Activated CD4-positive, alpha-beta T cell treated with anti-CD3 and anti-CD28 coated beads for 1 hour (primary cell): ENCODE data around the gene GOLGA3.

ENCODE experiments used
- DNase-seq: peaks from one replicate; pipeline ENCODE4 v3.0.0-alpha.2; 2020

Gene GOLGA3

DNA sequence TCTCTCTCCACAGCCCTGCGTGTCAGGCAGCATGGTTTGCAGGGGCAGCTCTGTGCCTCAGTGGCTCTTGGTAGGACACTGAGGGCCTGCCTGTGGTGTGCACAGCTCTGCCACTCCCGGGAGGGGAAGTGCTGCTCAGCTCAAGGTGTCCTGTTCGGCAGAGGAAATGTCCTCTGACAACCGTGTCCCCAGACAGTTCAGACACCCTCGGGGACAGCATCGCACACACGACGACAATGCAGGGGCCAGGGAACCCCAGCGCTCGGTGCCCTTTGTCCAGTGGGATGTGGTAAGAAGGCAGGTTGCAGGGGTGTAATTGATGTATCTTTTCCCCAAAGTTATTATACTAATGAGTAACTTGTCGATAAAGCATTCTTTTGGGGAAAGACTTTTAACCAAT, 81.3 kb downstream of the GOLGA3 start:
- no peak for DNase-seq

DNA sequence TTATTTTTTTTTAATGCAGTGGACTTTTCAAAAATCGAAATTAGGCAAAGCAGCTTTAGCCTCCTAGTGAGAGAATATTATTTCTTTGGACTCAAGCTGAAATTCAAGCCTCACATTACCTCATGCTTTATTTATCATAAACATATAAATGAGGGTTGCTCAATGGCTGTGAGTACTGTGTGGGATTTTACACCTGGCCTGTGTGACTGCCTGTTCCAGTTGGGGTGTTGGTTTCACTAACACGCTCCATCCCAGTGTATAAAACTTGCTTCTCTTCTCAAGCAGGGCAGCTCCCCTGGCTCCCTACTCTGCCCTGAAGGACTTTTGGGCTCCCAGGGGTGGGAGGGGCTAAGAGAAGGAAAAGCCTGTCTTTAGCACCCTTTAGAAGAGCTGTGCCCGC, 82.1 kb downstream of the GOLGA3 start:
- no peak for DNase-seq

DNA sequence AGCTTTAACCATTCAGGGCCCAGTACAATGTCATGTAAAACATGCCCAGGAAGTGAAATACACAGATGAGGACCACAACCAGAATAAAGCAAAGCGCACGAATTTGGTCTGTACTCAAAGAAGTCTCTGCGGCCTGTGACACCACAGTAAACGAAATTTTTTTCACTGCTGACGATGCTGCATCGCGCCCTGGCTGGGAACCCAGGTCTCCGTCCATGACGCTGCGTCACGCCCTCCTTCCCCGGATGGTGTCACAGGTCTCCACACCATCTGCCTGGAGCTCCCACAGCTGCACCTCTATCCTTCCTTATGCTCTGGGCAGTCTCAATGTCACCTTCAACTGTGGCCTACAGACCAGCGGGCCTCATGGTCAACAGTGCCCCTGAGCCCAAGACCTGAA, 84.8 kb downstream of the GOLGA3 start:
- no peak for DNase-seq

DNA sequence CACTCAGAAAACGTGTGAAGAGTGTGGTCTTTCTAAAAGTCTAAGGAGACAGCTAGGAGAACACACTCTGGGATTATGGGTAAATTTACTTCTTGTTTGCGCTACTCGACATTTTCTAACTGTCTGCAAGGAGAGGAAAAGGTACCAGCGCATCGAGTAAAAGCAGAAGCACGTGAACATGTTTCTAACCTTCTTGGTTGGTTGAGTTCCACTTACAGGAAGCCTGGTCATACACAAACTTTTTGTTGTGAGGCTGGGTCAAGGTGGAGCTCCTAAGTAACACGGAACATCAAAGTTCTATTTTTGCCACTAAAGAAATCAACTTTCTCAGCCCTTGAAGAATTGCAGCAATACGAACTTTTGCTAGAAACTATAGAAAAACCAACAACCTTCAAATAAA, 87.0 kb downstream of the GOLGA3 start:
- no peak for DNase-seq

DNA sequence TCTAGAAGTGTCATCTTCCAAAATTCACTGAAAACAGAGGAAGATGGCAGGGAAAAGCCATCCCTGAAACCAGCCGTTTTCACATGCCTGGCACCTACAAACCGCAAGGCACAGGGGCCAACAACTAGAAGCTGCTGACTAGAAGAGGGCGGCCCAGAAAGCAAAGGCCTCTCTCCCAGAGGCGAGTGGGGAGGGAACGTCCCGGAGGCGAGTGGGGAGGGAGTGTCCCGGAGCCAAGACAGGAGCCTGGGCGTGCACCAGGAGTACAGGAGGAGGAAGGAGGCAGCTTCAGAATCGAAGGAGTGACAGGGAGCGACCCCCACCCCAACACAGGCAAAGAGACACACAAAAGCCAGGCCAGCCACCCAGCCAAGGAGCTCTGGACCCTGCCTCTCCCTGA, 88.0 kb downstream of the GOLGA3 start:
- no peak for DNase-seq

DNA sequence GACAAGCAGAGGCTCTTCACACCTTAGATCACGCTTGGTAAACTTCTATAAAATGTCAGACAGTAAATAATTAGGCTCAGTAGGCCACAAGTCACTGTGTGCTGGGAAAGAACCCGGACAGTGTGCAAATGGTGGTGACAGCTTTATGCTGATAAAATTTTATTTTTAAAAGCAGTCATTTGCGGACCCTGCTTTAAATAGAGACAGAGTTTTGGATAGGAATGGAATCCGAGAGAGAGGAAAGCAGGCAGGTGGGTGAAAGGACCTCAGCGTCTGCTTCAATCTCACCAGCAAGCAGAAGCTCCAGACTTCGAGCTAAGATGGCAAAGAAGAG, 88.4 kb downstream of the GOLGA3 start:
- no peak for DNase-seq

DNA sequence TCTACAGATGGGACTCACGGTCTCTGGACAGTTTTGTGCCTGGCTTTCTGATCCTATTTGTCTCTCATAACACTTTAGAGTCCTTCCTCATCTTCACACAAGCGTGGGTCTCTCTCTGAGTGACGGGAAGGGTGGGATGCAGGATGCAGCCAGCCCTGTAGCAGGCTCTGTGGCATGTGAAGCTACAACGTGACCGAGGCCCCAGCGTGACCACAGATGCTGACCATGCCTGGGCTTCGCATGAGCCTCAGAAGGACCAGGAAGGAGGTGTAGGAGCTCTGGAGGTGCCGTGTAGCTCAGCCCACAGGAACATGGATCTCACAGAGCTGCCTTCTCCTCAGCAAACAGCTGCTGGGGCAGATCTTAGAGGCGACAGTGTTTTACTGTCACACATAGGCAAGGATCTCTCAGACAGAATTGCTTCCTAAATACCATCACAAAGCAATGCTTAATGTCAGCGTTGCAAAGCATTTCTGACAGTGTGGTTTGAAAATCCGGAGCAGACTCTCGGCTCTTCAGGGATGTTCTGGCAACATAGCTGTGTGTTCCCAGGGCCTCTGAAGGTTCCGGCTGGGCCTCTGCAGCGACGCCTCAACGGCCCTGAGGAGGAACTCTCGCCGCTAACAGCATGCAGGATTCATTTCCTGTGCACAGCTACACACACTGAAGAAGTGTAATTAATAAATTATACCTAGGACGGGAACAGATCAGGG, 88.9 kb downstream of the GOLGA3 start:
- no peak for DNase-seq

DNA sequence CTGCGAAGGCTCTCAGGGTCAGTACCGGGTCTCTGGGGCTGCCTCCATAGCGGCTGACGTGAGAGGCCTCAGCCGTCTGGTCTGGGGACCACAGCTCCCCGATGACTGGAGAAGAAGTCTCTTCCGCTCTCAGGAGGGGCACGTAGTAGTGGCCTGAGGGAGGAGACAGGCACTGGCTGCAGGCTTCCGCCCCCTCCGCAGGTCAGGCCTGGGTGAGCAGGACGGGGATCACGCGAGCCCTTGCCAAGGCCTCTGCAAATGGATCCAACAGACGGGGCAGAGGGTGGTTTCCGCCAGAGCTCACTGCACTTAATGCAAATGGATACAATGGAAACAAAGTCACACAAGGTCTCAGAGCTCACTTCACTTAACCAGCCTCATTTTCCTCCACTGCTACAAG, 91.8 kb downstream of the GOLGA3 start:
- no peak for DNase-seq

DNA sequence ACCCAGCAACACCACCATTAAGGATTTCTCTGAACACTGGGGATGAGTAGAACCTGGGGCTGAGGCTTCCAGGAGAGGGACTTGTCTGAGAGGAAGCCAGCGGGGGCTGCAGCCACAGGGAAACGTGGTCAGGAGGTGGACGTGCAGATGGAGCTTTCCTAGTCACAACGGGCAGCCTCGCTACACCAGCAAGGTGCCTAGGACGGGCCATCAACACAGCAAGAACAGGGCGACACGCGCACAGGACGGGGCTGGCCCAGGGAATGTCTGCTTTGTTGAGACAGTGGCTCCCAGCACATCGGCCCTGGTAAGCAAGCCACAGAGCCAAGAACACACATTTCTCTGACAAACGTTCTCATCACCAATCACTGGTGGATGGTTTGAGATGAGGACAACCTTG, 92.3 kb downstream of the GOLGA3 start:
- DNase-seq: no peak

DNA sequence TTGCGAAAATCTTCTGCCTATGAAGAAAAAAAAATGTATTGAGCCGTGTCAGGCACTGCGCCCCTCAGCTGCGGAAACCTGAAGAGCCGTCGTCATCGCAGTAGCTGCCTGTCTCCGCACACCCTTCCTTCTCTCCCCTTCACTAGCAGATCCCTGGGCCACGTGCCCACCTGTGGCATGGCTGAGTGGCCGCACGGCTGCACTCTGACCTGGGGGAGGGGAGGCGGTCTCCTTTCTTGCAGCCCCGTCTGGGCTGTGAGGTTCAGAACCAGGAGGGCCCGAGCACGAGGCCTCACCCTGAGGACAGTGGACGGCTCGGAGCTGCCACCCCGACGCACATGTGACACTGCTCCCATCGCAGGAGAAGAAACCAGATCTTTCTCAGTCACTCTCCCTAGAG, 93.2 kb downstream of the GOLGA3 start:
- no peak for DNase-seq

DNA sequence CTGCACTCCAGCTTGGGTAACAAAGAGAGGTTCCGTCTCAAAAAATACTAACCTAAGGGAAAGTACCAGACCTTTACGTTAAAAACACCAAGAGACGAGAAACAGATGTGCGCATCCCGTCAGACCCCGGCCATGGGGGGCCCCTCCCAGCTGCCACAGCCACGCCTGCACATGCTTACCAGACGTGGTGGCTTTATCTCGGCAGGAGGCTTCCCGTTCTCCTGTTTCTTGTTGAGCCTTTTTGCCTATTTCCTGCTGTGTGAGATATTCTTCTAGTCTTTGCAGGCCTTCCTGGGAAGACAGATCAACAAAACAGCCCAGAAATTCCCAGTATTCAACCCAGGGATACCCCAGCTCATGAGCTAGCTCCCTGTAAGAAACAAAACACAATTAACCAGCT, 94.5 kb downstream of the GOLGA3 start:
- no peak for DNase-seq

DNA sequence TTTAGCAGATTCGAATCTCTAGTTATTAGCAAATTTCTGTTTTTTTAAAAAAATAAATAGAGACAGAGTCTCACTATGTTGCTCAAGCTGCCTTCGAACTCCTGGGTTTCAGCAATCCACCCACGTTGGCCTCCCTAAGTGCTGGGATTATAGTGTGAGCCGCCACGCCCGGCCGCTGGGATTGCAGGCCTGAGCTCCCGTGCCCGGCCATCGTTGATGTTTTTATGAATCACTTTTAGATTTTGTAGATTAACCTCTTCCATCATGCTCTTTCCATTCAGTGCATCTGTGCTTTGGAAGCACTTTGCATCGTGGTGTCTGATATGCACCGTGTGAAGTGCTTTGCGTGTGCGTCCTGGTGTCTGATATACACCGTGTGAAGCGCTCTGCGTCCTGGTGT, 97.1 kb downstream of the GOLGA3 start:
- no peak for DNase-seq

DNA sequence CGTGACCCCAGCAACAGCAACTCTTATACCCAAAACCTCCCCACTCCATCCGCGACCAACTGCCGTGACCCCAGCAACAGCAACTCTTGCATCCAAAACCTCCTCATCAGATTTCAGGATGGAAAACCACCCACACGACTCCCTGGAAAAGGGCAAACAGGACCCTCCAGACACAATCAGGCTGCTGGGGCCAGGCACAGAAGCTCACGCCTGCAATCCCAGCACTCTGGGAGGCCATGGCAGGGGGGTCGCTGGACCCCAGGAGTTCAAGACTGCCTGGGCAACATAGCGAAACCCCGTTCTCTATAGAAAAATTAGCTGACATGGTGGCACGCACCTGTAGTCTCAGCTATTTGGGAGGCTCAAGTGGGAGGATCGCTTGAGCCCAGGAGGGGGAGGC, 98.3 kb downstream of the GOLGA3 start:
- no peak for DNase-seq

DNA sequence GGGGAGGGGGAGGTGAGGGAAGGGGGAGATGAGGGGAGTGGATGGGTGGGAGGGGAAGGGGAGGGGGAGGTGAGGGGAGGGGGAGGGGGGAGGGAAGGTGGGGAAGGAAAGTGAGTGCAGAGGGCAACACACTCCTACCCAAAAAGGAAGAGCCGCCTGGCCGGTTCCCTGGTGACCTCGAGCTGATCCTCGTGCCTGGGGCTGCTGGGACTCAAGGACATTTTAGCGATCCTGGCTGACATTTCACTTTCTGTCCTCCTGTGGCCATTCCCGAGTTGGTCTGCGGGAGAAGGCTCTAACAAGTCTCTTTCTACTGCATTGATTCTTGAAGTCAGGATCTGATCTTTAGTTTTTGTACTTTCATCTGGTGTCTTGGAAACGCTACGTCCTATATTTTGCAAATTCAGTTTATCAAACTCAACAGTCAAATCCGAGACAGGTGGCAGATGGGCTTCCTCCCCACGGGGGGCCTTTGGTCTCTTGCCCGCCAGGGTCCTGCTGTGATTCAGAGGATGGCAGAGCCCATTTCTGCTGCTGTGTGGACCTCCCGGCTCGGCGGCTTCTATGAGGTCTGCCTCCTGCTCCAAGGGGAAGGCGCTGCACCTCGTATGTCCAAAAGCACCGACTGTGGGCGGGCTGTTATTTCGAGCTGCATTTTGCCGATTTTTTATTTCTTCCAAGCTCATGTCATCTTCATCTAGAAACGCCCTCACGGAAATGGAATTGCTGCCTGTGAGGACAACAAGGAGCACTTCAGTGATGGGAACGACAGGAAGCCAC, 98.9 kb downstream of the GOLGA3 start:
- no peak for DNase-seq

DNA sequence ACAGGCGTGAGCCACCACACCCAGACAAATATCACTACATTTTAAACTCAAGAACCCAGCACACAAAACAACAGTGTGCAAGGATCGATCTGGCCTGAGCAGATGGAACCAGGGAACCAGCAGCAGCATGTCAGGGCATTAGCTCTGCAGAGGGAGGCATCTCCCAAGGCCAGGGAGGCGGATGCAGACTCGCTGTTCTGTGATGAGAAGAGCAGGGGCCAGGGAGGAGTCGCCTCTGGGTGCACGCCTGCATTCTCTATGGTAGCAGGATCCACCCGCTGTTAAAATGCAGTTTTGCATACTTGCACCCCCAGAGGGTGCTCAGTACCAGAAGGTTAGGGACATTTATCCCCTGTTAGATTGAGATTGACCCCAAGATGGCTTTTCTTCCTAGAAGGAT, 100.2 kb downstream of the GOLGA3 start:
- DNase-seq: no peak

DNA sequence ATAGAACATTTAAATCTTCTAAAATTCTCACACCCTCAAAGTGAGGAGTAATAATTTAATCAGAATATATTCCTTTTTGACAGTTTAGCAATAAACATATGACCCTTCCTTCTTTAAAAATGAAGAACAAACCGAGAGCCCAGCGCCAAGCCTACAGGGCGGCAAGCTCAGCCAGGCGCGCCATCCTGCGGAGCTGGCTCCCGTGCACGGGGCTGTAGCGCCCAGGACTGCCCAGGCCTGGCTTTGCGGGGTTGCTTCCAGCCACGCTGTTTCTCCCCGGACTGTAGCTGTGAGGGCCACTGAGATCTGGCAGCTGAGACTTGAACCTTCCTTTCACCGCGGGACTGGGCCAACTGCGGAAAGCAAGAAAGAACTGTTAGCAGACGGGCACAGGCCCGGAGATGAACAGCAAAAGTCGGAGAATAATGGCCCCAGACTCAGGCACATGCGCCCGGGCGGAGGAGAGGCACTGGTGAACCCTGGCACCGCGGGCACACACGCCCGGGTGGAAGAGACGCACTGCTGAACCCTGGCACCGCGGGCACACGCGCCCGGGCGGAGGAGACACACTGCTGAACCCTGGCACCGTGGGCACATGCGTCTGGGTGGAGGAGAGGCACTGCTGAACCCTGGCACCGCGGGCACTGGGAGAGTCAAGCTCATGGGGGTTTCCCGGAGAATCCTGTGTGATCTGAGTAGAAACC, 101.4 kb downstream of the GOLGA3 start:
- DNase-seq: no peak

DNA sequence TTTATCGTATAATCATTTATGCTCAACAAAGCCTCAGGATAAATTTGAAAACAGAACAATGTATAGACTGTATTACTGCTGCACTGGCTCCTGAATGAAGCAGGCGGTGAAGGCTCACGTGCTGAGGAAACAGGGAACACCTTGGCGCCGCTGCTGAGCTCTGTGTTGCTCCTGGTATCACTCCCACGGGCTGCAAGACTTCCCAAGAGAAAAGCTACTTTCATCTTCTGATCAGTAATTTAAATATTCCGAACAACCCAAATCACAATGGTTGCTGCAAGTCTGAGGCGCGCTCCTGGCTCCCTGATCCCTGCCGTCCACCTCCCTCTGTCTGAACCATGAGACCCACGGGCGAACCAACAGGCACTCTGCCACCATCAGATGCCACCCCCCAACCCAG, 102.3 kb downstream of the GOLGA3 start:
- no peak for DNase-seq

DNA sequence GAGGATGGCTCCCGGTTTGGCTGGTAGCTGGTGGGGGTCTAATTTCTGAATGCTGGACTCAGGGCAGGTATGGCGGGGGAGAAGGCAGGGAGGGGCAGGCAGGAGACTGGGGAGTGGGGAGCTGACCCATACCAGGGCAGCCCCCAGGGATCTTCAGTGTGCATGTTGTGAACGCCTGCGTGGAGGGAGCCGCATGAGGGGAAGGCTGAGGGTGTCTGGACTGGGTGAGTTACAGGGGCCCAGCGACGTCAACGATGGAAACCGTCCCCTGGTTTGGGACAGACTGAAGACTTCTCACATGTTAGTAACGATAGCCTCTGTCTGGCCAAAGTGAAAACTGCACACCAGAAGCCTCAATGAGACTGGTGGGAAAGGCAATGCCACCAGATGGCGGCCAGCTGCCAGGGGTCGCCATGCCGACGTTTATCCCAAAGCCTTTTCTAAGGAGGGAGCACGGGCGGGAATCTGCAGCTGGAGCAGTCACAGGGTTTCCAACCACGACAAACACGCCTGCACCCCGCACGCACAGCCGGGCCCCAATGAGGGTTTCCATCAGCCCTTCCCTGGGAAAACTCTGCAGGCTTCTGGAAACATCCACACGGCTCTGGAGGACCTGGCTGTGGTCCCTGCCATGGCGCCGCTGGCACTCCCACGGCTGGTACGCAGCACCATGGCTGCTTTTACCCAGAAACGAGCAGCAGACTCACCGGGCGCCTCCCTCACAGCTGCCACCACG, 104.0 kb downstream of the GOLGA3 start:
- DNase-seq: no peak

DNA sequence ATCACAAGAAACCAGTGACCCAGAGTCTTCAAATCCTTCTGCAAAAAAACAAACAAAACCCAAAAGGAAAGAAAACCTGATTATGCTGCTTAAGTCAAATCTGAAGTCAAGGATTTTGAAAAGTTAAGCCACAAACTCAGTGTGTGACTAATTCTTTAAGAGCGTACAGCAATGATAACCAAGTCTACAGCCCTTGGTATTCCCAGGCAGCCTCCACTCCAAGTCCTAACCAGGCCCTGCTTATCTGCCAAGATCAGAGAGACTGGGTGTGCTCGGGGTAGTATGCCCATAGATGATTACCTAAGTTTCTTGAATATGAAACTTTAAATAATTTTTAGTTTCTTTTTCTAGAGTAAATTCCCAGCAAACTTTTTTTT, 104.9 kb downstream of the GOLGA3 start:
- no peak for DNase-seq

DNA sequence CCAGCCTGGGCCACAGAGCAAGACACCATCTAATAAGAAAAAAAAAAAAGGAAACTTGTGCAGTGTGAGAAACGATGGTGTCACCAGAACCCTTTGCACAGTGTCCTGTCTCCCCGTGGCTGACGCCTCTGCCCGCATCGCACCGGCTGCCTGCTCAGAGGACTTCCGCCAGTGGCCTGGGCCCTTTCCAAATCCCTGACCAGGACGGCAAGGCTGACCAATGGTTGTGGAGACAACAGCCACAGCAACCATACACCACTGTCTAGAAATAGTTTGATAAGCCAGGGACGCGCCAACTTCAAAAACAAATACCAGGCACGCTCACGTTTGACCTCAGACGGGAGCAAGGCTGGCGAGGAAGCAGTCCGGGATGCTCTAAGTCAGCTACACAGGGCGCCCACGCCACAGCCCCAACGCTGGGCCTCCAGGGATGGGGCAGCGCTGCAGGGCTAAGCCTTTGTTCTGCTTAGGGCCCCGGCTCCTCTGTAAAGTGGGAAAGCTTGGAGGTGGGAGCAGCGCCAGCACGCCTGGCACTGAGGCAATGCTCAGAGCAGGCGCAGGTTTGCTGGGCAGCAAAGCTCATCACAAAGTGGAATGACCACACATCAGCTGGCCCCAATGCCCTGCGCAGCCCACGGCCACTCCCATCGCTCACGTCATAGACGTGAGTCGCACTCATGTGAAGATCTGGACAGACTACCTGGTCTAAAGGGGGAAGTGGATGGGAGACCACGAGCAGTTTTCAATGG, 105.5 kb downstream of the GOLGA3 start:
- no peak for DNase-seq

DNA sequence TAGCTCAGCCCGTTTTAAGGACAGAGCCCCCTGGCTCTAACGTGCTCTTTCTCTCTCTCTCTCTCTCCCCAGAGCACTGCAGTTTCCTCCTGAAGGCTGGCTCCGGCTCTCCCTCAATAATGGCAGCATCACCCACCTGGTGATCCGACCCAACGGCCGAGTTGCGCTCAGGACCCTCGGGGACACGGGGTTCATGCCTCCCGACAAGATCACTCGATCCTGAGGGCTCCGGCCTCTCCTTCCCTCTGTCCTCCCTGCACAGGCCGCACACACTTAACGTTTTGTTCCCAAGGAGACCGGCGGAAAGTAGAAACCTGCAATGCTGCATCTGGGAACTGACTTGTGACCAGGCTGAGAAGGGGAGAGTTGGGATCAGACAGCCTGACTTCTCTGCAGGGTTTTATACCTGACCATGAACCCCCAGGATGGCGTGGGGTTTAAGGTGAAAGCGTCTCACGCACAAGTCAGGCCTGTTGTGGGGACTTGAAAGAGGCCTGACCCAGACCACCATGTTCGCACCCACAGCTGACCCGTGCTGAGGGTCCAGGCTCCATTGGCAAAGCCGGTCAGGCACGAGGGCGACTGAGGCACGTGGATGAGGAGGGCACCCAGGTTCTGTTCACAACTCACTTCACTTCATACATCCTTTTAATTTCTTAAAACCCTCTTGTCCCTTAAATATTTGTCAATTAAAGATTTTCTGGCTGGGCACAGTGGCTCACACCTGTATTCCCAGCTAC, 107.9 kb downstream of the GOLGA3 start:
- no peak for DNase-seq

DNA sequence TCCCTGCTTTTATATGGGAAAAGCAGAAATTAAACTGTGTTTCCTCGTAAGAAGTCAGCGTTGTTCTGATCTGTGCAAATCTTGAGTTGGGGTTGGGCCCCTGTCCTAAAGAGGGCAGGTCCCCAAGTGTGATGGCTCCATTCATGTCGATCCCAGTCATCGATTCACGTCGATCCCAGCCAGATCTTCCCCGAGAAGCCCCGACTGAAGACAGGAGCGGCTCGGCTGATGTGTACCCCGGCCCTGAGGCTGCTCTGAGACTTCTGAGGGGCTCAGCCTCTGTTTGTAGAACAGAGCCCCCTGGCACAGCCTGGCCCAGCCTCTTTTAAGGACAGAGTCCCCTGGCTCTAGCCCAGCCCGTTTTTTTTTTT, 108.7 kb downstream of the GOLGA3 start:
- DNase-seq: no peak
